HEK293 (cell line): ENCODE measurements around the gene TMEM135.

Experiments used
- CTCF ChIA-PET: fragments of 350-600 bp; formaldehyde crosslinking; extraction: SDS; loops from one replicate; lab custom pipeline; 2021; ENCODE audit warnings: antibody characterized with exemption; lab: Yijun Ruan, JAX
- POLR2A ChIA-PET: fragments of 300-600 bp; formaldehyde crosslinking; extraction: SDS; loops from one replicate; lab custom pipeline; 2020; ENCODE audit warnings: antibody characterized with exemption, inconsistent platforms; lab: Yijun Ruan, JAX
- H3K27ac ChIP-seq: fragments of 200-500 bp; sonication (Bioruptor generic); 2 replicates; pipeline ENCODE4 v1.5.1; 2014; ENCODE audit warnings: low read depth, low read length, control low read depth, inconsistent platforms; ENCODE audit errors: extremely low read depth
- H3K36me3 ChIP-seq, 2 experiments: fragments of 200-500 bp in 1 of 2; sonication (Bioruptor generic) in 1 of 2; 1 replicate in 1 of 2; 2 replicates in 1 of 2; pipeline ENCODE4 v1.5.1; 2014 to 2017; ENCODE audit warnings: inconsistent platforms in 2 of 2, low read length in 2 of 2; ENCODE audit not compliant: control insufficient read depth in 2 of 2, insufficient read depth in 1 of 2
- H3K4me1 ChIP-seq: fragments of 200-500 bp; sonication (Bioruptor generic); 2 replicates; pipeline ENCODE4 v1.5.1; 2014; ENCODE audit warnings: mild to moderate bottlenecking, low read length, inconsistent platforms; ENCODE audit not compliant: control insufficient read depth, insufficient read depth
- H3K4me3 ChIP-seq: 2 replicates; pipeline ENCODE4 v1.5.1; 2011; ENCODE audit warnings: low read depth, mild to moderate bottlenecking, control low read depth, low read length, moderate library complexity
- H3K9me3 ChIP-seq: fragments of 200-500 bp; sonication (Bioruptor generic); 2 replicates; pipeline ENCODE4 v1.5.1; 2014; ENCODE audit warnings: low read depth, low read length, inconsistent platforms; ENCODE audit not compliant: control insufficient read depth, insufficient read depth
- FEZF1 ChIP-seq: fragments of 450-650 bp; formaldehyde crosslinking; IDR thresholded peaks from 2 replicates; pipeline ENCODE4 v1.5.1; 2016; ENCODE audit warnings: missing biosample characterization, missing genetic modification characterization
- GFI1B ChIP-seq: fragments of 450-650 bp; formaldehyde crosslinking; IDR thresholded peaks from 2 replicates; pipeline ENCODE4 v1.5.1; 2016; ENCODE audit warnings: missing biosample characterization, missing genetic modification characterization
- GLIS2 ChIP-seq: fragments of 450-650 bp; formaldehyde crosslinking; IDR thresholded peaks from 2 replicates; pipeline ENCODE4 v1.5.1; 2016; ENCODE audit warnings: missing biosample characterization, missing genetic modification characterization
- KLF9 ChIP-seq: fragments of 450-650 bp; formaldehyde crosslinking; IDR thresholded peaks from 2 replicates; pipeline ENCODE4 v1.5.1; 2016; ENCODE audit warnings: missing biosample characterization, missing genetic modification characterization, low read depth
- YY1 ChIP-seq: fragments of 450-650 bp; formaldehyde crosslinking; IDR thresholded peaks from 2 replicates; pipeline ENCODE4 v1.5.1; 2018; ENCODE audit warnings: missing biosample characterization, missing genetic modification characterization
- ZBTB7A ChIP-seq: fragments of 450-650 bp; formaldehyde crosslinking; IDR thresholded peaks from 2 replicates; pipeline ENCODE4 v1.5.1; 2016; ENCODE audit warnings: low read depth, missing biosample characterization, missing genetic modification characterization
- ZNF223 ChIP-seq: fragments of 450-650 bp; formaldehyde crosslinking; IDR thresholded peaks from 2 replicates; pipeline ENCODE4 v1.5.1; 2016; ENCODE audit warnings: missing biosample characterization, missing genetic modification characterization
- ZNF23 ChIP-seq: fragments of 450-650 bp; formaldehyde crosslinking; IDR thresholded peaks from 2 replicates; pipeline ENCODE4 v1.5.1; 2016; ENCODE audit warnings: missing biosample characterization, missing genetic modification characterization, borderline replicate concordance
- ZNF335 ChIP-seq: fragments of 450-650 bp; formaldehyde crosslinking; conservative IDR thresholded peaks from 2 replicates; pipeline ENCODE4 v1.5.1; 2016; ENCODE audit warnings: missing biosample characterization, missing genetic modification characterization
- ZNF571 ChIP-seq: fragments of 450-650 bp; formaldehyde crosslinking; IDR thresholded peaks from 2 replicates; pipeline ENCODE4 v1.5.0; 2017; ENCODE audit warnings: missing biosample characterization, missing genetic modification characterization
- TF ChIP-seq, protein P1 (sequence below): fragments of 450-650 bp; formaldehyde crosslinking; conservative IDR thresholded peaks from 2 replicates; pipeline ENCODE4 v1.5.1; 2016; ENCODE audit warnings: low read depth, missing biosample characterization, missing genetic modification characterization
- TF ChIP-seq, protein P2 (sequence below): fragments of 450-650 bp; formaldehyde crosslinking; IDR thresholded peaks from 2 replicates; pipeline ENCODE4 v1.5.1; 2016; ENCODE audit warnings: missing biosample characterization, missing genetic modification characterization
- TF ChIP-seq, protein P3 (sequence below): fragments of 450-650 bp; formaldehyde crosslinking; IDR thresholded peaks from 2 replicates; pipeline ENCODE4 v1.5.1; 2017; ENCODE audit warnings: missing biosample characterization, missing genetic modification characterization

The TMEM135 gene

DNA sequence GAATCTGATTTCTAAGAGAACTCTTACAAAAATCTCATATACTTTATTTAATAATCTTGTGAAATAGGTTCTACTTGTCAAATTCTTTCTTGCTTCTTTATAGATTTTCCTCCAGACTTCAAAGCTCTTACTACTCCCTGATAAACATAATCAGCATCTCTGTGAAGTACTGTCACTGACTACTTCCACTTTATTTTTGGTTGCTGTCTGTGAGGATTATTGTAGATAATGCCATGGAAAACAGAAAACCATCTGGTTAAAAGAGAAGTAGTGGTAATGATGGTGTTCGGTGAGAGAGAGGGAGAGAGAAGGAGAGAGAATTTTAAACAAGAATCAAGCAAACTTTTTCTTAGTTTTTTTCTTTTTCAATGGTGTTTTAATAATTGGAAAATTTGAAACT, 152.3 kb downstream of the TMEM135 start:
- 0 out of 2 replicates have a peak, but pooled peaks cover 2% of the 10 kb centered on the region for H3K4me1 ChIP-seq
- no peak for TF ChIP-seq FEZF1 (tag by site-specific recombination)
- TF ChIP-seq, protein P1, sequence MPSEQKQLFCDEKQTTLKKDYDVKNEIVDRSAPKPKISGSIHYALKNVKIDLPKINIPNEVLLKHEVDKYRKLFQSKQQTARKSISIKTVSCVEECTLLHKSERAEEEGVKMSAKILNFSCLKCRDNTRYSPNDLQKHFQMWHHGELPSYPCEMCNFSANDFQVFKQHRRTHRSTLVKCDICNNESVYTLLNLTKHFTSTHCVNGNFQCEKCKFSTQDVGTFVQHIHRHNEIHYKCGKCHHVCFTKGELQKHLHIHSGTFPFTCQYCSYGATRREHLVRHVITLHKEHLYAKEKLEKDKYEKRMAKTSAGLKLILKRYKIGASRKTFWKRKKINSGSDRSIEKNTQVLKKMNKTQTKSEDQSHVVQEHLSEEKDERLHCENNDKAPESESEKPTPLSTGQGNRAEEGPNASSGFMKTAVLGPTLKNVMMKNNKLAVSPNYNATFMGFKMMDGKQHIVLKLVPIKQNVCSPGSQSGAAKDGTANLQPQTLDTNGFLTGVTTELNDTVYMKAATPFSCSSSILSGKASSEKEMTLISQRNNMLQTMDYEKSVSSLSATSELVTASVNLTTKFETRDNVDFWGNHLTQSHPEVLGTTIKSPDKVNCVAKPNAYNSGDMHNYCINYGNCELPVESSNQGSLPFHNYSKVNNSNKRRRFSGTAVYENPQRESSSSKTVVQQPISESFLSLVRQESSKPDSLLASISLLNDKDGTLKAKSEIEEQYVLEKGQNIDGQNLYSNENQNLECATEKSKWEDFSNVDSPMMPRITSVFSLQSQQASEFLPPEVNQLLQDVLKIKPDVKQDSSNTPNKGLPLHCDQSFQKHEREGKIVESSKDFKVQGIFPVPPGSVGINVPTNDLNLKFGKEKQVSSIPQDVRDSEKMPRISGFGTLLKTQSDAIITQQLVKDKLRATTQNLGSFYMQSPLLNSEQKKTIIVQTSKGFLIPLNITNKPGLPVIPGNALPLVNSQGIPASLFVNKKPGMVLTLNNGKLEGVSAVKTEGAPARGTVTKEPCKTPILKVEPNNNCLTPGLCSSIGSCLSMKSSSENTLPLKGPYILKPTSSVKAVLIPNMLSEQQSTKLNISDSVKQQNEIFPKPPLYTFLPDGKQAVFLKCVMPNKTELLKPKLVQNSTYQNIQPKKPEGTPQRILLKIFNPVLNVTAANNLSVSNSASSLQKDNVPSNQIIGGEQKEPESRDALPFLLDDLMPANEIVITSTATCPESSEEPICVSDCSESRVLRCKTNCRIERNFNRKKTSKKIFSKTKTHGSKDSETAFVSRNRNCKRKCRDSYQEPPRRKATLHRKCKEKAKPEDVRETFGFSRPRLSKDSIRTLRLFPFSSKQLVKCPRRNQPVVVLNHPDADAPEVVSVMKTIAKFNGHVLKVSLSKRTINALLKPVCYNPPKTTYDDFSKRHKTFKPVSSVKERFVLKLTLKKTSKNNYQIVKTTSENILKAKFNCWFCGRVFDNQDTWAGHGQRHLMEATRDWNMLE (tag by site-specific recombination): no peak
- TF ChIP-seq, protein P2, sequence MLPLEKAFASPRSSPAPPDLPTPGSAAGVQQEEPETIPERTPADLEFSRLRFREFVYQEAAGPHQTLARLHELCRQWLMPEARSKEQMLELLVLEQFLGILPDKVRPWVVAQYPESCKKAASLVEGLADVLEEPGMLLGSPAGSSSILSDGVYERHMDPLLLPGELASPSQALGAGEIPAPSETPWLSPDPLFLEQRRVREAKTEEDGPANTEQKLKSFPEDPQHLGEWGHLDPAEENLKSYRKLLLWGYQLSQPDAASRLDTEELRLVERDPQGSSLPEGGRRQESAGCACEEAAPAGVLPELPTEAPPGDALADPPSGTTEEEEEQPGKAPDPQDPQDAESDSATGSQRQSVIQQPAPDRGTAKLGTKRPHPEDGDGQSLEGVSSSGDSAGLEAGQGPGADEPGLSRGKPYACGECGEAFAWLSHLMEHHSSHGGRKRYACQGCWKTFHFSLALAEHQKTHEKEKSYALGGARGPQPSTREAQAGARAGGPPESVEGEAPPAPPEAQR (tag by site-specific recombination): no peak
- TF ChIP-seq ZNF335 (tag by site-specific recombination): no peak
- no peak overlapping the region for H3K4me3 ChIP-seq
- H3K9me3 ChIP-seq: no peaks in the 10 kb centered on the region
- no peak overlapping the region for H3K27ac ChIP-seq
- CTCF ChIA-PET: interaction anchor here (0.6 kb wide), 1 partner anchor 1601 kb away, joined by 3 read pairs; no protein-coding TSS in a partner anchor
- H3K36me3 ChIP-seq: no peaks in the 10 kb centered on the region
- POLR2A ChIA-PET: no interaction called here

DNA sequence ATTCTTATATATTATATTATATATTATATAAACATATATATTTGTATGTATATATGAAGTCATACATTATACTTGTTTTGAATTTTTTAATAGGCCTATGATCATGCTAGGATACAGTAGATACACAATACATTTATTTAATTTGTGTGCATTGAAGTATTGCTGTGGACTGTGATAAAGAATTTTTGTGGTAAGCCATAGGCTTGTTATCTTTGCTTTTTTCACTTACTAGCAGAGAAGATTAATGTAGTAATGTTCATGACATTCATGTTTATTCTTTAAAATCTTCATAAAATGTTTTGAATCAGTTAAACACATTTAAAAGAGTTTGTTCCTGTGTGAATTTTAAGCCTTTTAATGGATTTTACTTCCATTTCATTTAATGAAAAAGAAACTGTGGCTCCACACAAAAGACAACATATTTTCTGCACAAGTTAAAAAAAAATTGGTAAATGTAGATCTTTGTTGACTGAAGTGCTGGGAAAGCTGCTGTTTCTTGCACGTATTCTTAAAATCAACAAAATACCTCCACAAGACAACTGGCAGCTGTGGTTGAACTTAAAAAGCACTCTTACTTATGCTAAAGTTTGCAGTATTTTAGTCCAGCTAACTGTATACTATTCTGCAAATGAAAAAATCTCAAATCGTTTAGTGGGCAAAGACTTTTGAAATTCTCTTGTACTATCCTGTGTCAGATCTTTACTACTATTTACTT, 156.2 kb downstream of the TMEM135 start:
- Histone ChIP-seq H3K9me3 (no peaks in the 10 kb centered on the region), H3K4me1 (0 out of 2 replicates have a peak, but pooled peaks cover 2% of the 10 kb centered on the region), H3K36me3 (no peaks in the 10 kb centered on the region), H3K27ac (no peak overlapping the region), H3K4me3 (no peak overlapping the region)
- ChIA-PET CTCF (no interaction called here), POLR2A (no interaction called here)
- TF ChIP-seq ZNF571 (tag by site-specific recombination) (no peak), YY1 (tag by site-specific recombination) (no peak), ZNF23 (tag by site-specific recombination) (no peak), GFI1B (tag by site-specific recombination) (no peak), GLIS2 (no peak), ZNF223 (tag by site-specific recombination) (no peak), ZBTB7A (tag by site-specific recombination) (no peak), KLF9 (tag by site-specific recombination) (no peak)
- TF ChIP-seq, protein P3, sequence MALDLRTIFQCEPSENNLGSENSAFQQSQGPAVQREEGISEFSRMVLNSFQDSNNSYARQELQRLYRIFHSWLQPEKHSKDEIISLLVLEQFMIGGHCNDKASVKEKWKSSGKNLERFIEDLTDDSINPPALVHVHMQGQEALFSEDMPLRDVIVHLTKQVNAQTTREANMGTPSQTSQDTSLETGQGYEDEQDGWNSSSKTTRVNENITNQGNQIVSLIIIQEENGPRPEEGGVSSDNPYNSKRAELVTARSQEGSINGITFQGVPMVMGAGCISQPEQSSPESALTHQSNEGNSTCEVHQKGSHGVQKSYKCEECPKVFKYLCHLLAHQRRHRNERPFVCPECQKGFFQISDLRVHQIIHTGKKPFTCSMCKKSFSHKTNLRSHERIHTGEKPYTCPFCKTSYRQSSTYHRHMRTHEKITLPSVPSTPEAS (tag by site-specific recombination): no peak
